Testis (tissue), 2 donors: ENCODE measurements around the gene GPR183.

ENCODE experiments used
- POLR2A ChIP-seq: fragments of 450-650 bp; IDR thresholded peaks from one replicate; pipeline ENCODE4 v1.6.1; 2017; ENCODE audit warnings: antibody characterized with exemption, mild to moderate bottlenecking, moderate library complexity
- TF ChIP-seq, protein P1 (sequence below), 3 experiments: fragments of 450-650 bp in 2 of 3; fragments of 200-600 bp in 1 of 3; sonication (generic) in 1 of 3; IDR thresholded peaks; one replicate each; pipeline ENCODE4 v1.5.1; 2016 to 2019; ENCODE audit warnings: antibody characterized with exemption in 3 of 3, mild to moderate bottlenecking in 2 of 3, moderate library complexity in 1 of 3

DNA sequence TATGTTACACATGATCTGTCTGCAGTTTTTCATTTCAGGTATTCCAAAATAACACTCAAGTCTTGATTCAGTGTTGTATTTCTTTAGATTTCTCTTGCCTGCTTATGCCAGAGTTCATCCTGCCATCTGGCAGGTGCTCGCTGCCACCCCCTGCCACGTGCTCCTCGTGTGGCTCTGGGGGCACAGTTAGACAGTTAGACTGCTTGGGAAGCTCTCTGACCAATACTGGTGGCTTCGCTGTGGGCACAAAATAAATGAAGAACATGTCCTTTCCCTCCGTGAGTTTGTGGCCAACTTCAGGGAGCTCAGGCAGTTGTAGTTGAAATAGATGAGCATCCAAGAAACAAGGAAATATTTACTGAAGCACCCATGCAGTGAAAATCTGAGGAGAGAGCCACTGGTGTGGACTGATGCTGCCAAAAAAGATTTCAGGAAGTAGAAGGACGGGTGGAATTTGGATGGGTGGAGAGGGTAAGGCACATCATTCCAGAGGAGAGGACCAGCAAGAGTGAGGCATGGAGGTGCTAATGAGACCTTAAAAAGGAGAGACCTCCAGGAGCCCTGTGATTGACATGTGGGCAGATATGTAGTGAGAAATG lies 37.5 kb upstream of the GPR183 start:
- TF ChIP-seq, protein P1, sequence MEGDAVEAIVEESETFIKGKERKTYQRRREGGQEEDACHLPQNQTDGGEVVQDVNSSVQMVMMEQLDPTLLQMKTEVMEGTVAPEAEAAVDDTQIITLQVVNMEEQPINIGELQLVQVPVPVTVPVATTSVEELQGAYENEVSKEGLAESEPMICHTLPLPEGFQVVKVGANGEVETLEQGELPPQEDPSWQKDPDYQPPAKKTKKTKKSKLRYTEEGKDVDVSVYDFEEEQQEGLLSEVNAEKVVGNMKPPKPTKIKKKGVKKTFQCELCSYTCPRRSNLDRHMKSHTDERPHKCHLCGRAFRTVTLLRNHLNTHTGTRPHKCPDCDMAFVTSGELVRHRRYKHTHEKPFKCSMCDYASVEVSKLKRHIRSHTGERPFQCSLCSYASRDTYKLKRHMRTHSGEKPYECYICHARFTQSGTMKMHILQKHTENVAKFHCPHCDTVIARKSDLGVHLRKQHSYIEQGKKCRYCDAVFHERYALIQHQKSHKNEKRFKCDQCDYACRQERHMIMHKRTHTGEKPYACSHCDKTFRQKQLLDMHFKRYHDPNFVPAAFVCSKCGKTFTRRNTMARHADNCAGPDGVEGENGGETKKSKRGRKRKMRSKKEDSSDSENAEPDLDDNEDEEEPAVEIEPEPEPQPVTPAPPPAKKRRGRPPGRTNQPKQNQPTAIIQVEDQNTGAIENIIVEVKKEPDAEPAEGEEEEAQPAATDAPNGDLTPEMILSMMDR (IDR thresholded peaks at IDR 0.05), result no peak
- no peak for TF ChIP-seq POLR2A
